ENCODE measurements around the gene UBAP2L.

UBAP2L gene

GRCh38 chr1:154178013-154178412 lies 42.7 kb upstream of the UBAP2L start:
- no peak for TF ChIP-seq CTCF (IDR thresholded peaks at IDR 0.05; ENCODE audit: extremely low read depth, insufficient read depth, missing control alignments)
- DNase-seq (ENCODE audit: low spot score), result no peak
- in situ Hi-C loops (cut with MboI; ENCODE audit: low pct_unique_long_range_greater_than_20kb, low sequenced_read_pairs, unreplicated experiment), result no loop called here

GRCh38 chr1:154178911-154179811 lies 41.6 kb upstream of the UBAP2L start:
- DNase-seq (ENCODE audit: low spot score), result no peak
- in situ Hi-C loops (cut with MboI; ENCODE audit: low pct_unique_long_range_greater_than_20kb, low sequenced_read_pairs, unreplicated experiment), result no loop called here
- no peak for TF ChIP-seq CTCF (IDR thresholded peaks at IDR 0.05; ENCODE audit: extremely low read depth, insufficient read depth, missing control alignments)

- in situ Hi-C loops (cut with MboI; ENCODE audit: low pct_unique_long_range_greater_than_20kb, low sequenced_read_pairs, unreplicated experiment), result no loop called here
- no peak for TF ChIP-seq CTCF (IDR thresholded peaks at IDR 0.05; ENCODE audit: extremely low read depth, insufficient read depth, missing control alignments)
- DNase-seq (ENCODE audit: low spot score), result peak; percentile 50
These were observed 40.6 kb upstream of the UBAP2L start for GRCh38 chr1:154179946-154180687.

GRCh38 chr1:154181944-154182343 lies 38.8 kb upstream of the UBAP2L start:
- no peak for TF ChIP-seq CTCF (IDR thresholded peaks at IDR 0.05; ENCODE audit: extremely low read depth, insufficient read depth, missing control alignments)
- in situ Hi-C loops (cut with MboI; ENCODE audit: low pct_unique_long_range_greater_than_20kb, low sequenced_read_pairs, unreplicated experiment), result no loop called here
- DNase-seq (ENCODE audit: low spot score), result peak; percentile 77

GRCh38 chr1:154182344-154183045 lies 38.3 kb upstream of the UBAP2L start:
- DNase-seq (ENCODE audit: low spot score), result peak; percentile 46
- TF ChIP-seq CTCF (IDR thresholded peaks at IDR 0.05; ENCODE audit: extremely low read depth, insufficient read depth, missing control alignments), result no peak
- in situ Hi-C loops (cut with MboI; ENCODE audit: low pct_unique_long_range_greater_than_20kb, low sequenced_read_pairs, unreplicated experiment), result no loop called here

Data from GM13977 (cell line).